ENCODE measurements around the gene E2F4. TPM values are rescaled to one million over a fixed set of nuclear protein-coding genes. Genes with fewer than 3 reads are reported as not detected.
A peak's percentile ranks its signal among the peaks of the same experiment; 100 is the strongest.

Gene E2F4
- total RNA-seq, 1 donor from 2014 or later, result 17.8 TPM

DNA sequence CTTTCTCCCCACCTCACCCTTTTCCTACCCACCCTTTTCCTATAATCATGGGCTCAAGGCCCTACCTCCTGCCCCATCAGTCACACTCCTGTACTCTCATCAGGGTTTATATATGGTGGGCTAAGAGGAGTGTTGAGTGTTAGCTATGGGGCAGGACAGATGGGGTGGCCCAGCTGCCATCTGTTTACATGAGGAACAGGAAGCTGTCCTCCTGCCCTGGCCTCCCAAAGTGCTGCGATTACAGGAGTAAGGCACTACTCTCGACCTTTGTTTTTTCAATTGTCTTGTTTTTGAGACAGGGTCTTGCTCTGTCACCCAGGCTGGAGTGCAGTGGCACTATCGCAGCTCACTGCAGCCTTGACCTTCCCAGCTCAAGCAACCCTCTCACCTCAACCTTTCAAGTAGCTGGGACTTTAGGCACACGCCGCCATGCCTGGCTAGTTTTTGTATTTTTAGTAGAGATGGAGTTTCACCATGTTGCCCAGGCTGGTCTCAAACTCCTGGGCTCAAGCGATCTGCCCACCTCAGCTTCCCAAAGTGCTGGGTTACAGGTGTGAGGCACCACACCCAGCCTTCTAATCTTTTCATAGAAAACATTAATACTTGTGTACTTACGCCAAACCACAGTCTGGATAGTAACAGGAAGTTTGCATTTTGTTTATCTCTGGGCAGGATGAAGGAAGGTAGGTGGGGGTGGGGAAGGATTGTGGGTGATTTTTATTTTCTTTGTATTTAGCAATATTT is 33.9 kb upstream of the E2F4 start:
- no peak for DNase-seq

DNA sequence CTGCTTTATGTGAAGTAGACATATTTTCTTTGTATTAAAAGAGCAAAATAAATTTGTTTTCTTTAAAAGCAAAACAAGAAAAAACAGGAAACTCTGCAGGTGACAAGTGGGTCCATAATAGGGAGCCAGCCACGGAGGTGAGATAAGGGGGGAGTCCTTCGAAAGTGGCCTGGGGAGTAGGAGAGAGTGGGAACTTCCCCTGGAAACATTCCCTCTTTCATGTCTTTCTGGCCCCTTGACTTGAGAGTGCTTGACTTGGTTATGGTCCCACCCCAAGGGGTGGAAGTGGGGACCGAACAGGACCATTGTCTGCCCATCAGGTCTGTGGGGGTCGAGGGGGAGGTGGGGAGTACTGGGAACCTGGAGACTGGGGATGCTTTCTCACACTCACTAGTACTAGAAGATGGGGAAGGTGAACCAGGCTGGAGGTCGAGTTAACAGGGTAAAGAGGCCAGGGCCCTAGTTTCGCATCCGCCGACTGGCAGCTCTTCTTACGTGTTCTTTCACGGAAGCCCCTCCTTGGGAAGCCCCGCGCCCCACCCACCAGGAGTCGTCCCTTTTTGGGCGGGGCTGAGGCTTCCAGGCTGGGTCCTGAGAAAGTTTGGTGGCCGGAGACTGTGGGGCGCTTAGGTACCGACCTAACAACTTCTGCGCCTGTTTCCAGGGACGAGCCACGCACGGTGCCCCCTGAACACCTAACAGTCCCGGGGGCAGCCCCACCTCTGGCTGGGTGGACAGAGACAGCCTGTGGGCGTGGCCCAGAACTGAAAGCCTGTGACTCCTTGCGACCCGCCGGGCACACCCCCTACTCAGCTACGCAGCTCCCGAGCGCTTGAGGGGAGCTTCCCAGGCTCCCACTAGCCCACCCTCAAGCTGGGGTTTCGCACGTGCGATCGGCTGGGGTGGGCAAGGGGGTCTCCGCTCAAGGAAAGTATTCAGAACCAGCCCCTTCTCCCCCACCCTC is 33.0 kb upstream of the E2F4 start:
- no peak for DNase-seq

DNA sequence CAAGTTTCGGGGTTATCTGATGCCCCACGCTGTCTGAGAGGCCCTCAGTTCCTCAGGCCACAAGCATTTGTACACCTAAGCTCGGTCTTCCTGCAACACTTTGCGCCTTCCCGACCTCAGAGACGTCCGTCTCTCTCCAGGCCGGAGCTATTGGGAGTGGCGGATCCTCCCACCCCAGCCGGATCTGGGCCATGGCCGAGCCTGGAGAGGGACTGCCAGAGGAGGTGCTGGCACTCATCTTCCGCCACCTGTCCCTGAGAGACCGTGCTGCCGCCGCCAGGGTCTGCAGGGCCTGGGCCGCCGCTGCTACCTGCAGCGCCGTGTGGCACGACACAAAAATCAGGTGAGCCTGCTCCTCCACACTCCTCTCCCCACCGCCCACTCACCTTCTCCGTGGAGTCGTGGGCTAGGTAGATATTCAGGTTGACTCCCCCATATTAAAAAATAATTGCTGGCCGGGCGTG is 30.3 kb upstream of the E2F4 start:
- no peak for DNase-seq

DNA sequence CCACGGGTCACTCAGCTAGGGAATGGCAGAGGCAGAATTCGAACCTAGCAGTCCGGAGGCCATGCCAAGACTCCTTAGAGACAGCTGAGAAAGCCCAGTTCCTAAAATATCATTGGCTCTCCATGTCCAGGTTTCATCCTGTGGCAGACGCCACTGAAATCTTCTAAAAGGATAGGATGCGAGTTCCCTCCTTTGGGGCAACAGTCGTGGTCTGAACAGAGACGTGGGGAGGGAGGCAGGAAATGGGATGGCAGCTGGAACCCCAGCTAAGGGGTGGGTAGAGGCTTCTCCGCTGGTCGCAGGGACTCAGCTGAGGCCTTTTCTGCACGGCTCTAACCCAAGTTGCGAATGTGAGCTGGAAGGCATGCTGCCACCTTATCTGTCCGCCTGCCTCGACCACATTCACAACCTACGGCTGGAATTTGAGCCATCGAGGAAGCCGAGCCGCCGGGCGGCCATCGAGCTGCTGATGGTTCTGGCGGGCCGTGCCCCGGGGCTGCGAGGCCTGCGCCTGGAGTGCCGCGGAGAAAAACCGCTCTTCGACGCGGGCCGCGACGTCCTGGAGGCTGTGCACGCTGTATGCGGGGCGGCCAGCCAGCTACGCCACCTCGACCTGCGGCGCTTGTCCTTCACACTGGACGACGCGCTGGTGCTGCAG is 29.3 kb upstream of the E2F4 start:
- no peak for DNase-seq

DNA sequence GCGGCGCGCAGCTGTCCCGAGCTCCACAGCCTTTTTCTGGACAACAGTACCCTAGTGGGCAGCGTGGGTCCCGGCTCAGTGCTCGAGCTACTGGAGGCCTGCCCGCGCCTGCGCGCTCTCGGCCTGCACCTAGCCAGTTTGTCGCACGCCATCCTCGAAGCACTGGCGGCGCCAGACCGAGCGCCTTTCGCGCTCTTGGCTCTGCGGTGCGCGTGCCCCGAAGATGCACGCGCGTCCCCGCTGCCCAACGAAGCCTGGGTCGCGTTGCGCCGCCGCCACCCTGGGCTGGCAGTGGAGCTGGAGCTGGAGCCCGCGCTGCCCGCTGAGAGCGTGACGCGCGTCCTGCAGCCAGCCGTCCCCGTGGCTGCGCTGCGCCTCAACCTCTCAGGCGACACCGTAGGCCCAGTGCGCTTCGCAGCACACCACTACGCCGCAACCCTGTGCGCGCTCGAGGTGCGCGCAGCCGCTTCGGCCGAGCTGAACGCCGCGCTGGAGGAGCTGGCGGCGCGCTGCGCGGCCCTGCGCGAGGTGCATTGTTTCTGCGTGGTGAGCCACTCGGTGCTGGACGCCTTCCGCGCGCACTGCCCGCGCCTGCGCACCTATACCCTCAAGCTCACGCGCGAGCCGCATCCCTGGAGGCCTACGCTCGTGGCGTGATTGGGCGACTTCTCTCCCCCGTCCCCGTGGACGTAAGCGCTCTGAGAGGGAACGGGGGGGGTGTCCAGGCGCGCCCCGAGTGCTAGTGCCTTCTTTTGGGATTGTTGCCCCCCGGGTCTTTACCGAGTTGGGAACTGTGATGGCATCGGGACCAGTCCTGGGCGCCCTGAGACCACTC is 28.6 kb upstream of the E2F4 start:
- DNase-seq, result peak; percentile 80

DNA sequence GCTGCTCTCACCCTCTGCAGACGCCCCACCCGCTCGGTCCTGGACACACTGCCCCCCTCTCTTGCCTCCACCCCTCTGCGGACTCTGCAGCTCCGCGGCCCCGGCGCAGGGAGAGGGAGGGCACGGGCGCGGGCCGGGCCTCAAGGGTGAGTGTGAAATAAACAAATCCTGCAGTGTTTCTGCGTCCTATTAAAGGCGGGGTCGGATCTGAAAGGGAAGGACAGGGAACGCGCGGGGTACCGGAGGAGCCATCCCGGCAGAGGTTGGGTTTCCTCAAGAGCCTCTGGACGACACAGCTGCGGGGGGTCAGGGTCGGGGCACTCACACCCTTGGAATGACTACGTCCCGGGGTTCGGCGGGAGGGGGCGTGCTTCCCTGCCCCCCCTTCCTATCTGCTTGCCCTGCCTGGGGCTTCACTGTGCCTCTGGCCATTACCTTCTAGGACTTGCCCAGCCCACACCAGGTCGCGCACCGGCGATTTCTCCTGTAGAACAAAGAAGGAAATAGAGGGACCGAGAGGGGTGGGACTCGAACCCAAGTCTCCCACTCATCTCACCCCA is 27.9 kb upstream of the E2F4 start:
- DNase-seq, result no peak

DNA sequence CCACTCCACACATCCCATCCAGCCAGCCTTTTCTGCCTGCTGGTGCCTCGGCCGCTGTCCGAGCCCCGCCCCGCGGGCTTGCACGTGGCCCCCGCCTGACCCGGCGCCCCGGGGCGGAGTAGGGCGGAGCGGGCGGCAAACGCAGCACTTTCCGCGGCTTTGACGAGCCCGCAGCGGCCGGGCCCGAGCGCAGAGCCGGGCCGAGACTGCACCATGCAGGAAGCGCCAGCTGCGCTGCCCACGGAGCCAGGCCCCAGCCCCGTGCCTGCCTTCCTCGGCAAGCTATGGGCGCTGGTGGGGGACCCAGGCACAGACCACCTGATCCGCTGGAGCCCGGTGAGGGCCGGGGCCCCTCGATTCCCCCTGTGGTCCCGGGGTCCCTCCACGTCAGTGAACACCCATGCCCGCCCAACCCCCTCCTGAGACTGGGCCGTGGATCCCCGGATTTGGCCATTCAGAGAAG is 27.3 kb upstream of the E2F4 start, which contains the start of gene HSF4:
Gene HSF4, plus strand, starts transcription at position 147 of the 463 bp plus-strand sequence. Its CDS starts 67 bp downstream, at position 214.
- DNase-seq, result peak; percentile 53

DNA sequence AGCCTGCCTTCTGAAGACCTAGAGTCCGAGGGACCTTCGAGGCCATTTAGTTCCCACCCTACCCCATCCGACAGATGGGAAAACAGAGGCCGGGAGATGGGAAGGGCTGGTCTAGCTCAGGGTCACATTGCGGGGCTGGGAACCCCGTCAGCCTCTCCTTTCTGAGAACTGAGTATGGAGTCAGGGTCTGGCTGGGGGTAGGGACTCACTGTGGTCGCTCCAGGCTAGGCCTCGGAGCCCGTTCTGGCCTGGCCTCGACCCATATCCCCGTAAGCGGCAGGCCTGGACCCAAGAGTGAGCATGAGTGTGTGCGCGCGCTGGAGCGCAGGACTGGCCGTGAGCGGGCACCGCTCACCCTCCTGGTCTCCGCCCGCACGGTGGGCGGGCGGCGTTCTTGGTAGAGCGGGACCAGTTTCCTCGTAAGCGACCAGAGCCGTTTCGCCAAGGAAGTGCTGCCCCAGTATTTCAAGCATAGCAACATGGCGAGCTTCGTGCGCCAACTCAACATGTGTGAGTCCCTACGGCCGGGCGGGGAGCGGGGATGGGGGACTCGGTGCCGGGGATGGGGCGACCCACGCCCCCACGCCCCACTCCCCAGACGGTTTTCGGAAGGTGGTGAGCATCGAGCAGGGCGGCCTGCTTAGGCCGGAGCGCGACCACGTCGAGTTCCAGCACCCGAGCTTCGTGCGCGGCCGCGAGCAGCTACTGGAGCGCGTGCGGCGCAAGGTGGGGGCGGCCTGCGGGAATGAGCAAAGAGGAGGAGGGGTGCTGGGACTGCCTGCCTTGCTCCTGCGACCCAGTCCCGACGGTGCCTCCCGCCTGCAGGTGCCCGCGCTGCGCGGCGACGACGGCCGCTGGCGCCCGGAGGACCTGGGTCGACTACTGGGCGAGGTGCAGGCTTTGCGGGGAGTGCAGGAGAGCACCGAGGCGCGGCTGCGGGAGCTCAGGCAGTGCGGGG is 26.6 kb upstream of the E2F4 start:
- DNase-seq, result no peak

DNA sequence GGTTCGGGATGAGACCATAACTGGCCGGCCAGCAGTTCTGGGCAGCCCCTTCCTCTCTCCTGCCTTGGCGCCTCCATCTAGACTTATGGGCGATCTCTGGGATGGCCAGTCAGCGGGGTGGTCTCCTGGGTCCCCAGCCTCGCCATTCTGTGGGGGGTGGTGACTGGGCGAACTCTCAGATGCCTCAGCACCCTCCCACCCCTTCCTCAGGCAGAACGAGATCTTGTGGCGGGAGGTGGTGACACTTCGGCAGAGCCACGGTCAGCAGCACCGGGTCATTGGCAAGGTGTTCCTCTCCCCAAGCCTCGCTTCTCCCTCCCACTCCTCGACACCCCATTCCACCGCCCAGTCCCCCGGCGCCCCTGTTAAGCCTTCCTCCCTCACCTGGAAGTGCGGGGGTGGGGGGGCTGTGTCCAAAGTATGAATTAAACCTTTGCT is 25.8 kb upstream of the E2F4 start:
- no peak for DNase-seq

DNA sequence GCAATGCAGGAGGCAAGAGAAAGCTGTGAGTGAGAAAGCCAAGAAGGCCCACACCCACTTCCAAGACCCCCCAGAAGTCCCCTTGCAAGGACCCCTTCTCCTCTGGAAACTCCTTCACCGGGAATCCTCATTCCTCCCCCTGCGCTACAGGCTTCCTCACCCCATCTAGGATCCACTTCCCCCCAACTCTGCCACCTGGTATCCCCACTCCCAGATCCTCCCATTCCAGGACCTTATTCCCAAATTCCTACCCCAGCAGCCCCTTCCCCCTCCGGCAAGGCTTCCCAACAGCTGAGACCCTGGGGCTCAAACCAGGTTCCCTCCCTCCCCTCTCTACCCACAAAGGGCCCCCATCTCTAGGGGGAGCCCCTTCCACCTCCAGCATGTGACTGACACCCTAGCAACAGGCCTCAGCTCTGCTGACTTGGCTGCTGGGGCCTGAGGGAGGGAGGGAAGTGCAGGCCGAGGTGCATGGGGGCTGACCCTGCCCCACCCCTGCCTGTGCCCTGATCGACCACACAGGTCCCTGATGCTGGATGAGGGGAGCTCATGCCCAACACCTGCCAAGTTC is 25.3 kb upstream of the E2F4 start:
- no peak for DNase-seq

DNA sequence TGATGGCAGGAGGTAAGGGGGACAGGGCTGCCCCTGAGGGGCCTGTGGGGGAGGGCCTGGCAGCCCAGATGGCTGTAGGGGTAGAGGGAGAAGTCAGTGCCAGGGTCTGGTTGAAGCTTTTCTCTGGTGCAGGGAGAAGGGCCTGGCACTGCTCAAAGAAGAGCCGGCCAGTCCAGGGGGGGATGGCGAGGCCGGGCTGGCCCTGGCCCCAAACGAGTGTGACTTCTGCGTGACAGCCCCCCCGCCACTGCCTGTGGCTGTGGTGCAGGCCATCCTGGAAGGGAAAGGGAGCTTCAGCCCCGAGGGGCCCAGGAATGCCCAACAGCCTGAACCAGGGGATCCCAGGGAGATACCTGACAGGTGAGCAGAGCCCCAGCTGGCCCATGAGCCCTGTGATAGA is 24.4 kb upstream of the E2F4 start:
- DNase-seq, result no peak

DNA sequence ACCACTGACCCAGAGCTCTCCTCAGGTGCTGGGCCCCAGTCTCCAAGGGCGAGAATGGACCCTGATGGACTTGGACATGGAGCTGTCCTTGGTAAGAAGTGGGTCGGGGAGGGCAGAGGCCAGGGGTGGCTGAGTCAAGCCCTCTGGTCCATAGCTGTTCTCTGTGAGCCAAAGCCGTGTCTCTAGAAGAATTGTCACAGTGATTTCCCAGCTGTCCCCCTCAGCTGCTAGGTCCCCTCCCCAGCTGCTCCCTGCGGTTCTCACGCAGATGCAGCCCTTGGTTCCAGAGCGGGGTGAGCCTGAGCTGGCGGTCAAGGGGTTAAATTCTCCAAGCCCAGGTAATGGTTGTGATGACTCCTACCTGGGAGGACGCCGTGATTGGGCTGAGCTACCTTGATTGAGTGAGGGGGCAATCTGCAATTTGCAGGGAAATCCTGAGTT is 22.9 kb upstream of the E2F4 start:
- DNase-seq, result no peak

DNA sequence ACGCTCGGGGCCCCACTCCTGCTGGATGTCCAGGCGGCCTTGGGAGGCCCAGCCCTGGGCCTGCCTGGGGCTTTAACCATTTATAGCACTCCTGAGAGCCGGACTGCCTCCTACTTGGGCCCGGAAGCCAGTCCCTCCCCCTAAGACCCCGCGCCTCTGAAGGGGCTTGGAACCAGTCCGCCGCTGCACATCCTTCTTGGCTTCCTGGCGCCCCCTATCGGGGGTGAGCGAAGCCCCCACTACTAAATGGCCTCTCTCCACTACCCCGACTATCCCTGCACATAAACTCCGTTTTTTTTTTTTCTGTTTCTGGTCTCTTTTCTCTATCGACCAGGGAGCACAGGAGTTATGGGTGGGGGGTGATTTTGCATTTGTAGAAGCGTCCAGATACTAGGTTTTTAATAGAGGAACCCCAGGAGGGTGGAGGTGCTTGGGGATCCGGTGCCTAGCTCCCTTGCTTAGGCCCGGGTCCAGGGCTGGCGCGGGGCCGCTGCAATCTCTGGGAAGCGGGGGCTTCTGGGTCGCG is 22.2 kb upstream of the E2F4 start:
- no peak for DNase-seq

DNA sequence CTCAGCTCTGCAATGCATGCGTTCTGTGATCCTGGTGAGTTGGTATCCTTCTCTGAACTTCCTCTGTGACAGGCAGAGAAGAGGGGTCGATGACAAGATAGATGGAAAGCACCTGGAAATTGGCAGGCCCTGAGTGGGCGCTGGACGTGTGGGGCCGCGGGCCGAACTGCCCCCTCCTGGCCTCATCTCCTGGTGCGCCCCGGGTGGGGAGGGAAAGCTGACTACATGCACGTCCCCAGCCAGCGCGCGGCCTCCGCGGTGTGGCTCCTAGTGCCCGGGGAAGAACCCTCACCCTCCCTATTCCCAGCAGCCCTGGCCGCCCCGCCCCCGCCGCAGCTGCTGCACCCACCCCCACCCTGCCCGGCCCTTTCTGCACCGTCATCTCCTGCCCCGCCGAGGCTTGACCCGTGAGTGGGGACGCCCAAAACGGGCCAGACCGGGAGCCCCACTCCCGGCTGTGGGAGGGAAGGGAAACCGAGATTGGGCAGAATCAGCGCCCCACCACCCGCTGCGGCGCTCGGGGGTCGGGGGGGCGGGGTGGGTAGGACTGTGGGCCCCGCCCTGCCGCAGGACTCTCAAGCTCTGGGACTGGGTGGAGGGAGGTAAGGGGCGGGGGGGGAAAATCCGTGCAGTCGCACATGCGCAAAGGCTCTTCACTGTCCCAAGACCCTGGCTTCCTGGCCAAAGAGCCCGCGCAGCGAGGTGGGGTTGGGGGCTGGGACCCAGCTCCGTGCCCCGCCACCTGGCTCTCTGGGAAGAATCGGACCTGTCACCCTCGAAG is 21.6 kb upstream of the E2F4 start, which contains the start of gene NOL3:
Gene NOL3, plus strand, starts transcription at position 371 of the 781 bp plus-strand sequence.
- DNase-seq, result peak; percentile 64

DNA sequence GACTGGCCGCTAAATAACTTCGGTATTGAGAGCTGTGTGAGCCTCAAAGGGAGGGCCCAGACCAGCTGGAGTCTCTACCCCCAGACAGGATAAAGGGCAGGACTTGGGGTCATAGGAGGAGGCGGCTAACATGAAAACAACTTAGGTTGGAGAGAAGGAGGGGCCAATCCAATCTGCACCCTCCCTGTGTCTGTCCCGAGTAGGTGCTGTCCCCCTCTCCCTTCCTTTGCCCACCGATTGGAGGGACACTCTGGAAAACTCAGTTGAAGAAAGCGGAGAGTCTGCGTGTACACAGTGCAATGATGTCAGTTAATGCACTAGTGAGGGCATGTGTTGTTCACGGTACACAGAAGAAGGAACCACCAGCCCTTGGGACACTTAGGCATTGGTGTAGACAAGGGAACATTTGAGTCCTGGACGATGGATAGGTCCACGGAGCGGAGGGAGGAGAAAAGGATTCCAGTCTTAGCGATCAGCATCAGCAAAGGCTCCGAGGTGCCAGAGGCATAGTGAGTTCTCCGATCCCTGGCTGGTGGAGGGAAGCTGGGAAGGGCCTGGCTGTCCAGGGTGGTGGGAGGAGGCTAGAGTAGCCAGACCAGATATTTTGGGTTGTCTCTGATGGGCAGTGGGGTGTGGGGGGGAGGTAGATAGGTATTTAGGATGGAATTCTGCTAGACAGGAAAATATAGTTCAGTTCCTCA is 20.9 kb upstream of the E2F4 start:
- no peak for DNase-seq

DNA sequence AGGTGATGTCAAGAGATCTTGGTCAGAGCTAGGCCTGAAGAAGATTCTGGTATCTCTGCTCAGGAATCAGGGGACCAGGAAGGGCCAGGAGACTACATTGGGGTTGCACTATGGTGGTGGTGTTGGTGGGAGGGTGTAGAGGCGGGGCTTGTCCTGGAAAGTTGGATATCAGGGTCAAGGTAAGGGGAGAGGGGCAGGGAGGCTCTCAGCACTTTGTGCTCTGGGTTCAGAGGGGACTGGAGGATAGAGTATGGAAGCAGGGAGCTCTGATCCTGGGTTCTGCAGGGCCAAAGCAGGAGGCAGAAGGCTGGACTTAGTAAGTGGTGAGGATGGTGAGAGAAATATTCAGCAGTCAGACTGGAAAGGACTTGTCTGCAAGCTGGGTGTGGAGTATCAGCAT is 18.6 kb upstream of the E2F4 start:
- DNase-seq, result no peak

DNA sequence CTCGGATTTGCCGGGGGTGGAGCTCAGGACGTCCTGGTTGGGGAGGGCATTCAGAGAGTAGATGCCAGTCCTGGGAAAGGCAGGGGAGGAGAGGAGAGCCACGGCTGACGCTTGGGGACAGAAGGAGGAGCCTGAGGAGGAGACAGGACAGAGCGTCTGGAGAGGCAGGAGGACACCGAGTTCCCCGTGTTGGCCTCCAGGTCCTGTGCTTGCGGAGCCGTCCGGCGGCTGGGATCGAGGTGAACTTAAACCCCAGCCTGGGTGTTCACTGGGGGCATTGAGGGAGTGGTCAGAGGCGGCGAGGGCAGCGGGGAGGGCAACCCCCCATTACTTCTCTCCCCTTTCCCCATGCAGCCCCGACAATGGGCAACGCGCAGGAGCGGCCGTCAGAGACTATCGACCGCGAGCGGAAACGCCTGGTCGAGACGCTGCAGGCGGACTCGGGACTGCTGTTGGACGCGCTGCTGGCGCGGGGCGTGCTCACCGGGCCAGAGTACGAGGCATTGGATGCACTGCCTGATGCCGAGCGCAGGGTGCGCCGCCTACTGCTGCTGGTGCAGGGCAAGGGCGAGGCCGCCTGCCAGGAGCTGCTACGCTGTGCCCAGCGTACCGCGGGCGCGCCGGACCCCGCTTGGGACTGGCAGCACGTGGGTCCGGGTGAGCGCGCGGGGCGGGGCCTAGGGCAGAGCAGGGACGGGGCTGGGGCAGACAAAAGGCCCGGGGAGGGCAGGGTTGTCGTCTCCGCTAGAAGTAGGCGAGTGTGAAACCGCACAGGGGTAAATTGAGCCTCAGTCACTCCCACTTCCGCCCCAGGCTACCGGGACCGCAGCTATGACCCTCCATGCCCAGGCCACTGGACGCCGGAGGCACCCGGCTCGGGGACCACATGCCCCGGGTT is 17.9 kb upstream of the E2F4 start:
- peak; percentile 82 for DNase-seq

All from occipital lobe (tissue), 2 donors.